Activated CD4-positive, alpha-beta T cell treated with anti-CD3 and anti-CD28 coated beads, Interleukin-10, Interleukin-2, amounts not matched to agents 100 ng/mL and 50 ng/mL, durations not matched to agents 16 hours and 8 hours (primary cell): Measurements from ENCODE around the gene NIM1K.
"Not testable (repeated sequence)": the region's sequence is repeated elsewhere in the genome, so short reads cannot be mapped to it uniquely, and the experiment has no call there.

Experiments
- DNase-seq: peaks from one replicate; pipeline ENCODE4 v3.0.0-alpha.2; 2020

Gene NIM1K

DNA sequence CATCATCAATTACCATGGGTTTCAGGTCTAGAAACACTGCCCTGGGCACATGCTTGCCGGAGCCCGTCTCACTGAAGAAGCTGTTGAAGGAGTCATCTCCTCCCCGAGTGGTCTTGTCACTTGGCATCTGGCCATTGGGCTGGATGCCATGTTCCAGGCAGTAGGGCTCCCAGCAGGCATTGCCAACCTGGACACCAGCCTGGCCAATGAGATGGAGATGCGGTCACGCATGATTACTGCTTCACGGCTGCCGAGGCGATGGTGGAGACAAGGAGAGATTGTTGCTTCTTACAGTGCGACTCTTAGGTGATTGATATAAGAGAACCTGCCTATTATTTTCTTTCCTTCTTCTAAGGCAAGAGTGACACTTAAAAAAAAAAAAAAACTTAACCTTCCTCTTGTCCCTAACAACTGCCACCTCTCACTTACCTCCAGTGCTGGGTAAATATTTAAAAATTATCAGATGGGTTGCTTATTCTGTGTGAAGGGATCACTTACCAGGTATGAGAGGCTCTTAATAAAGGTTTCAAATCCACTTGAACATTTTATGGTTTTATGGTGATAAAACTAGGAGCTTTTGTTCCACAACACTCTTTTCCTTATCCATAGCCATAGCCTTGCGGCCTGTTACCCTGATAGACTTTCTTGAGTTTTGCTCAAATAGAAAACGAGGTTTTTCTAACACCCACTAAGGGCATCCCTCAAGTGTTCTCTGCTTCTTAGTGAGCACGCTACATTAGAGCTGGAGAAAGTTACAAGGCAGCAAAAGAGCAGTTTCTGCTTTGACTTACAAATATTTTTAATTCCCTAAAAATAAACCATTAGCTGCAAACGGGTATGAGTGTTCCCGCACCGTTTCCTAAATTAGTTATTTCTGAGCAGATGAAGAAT is 41.2 kb downstream of the NIM1K start:
- DNase-seq, result no peak

GRCh38 chr5:43233946-43234345 is 41.9 kb downstream of the NIM1K start:
- peak; percentile 51 for DNase-seq

DNA sequence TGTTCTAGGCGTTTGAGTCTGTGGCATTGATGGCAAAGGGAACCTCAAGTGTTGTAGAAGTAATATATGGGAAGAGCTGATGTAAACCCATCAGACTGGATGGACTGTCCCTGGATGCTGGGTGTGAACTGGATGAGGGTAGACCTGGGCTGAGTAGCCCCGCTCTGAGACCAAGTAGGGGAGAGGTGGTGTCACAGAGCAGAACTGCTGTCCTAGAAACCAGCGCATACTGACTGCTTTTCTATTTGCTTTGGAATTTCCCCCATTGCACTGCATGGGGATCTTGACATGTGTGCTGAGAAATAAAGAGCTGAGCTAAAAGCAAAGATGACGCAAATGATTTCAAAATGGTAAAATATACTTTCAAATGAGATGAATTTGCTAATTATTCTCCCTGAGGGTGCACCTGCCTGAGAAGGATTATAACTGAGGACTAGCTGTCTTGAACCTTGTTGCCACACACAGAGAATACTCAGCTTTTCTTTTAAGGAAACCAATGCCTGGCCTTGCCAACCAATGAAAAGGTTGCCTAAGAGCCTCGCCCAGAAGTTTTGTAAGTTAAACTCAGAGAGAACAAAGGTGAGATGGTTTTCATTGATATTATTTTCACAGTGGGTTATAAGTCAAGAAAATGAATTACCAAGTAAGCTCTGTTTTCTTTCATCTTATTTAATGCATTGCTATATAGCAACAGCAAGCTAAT is 44.8 kb downstream of the NIM1K start:
- no peak for DNase-seq

GRCh38 chr5:43242196-43242595 is 50.2 kb downstream of the NIM1K start:
- no peak for DNase-seq

- no peak for DNase-seq
These were observed 51.2 kb downstream of the NIM1K start for GRCh38 chr5:43243270-43243669.

GRCh38 chr5:43244823-43245565 is 53.0 kb downstream of the NIM1K start:
- DNase-seq, result peak; percentile 56

DNA sequence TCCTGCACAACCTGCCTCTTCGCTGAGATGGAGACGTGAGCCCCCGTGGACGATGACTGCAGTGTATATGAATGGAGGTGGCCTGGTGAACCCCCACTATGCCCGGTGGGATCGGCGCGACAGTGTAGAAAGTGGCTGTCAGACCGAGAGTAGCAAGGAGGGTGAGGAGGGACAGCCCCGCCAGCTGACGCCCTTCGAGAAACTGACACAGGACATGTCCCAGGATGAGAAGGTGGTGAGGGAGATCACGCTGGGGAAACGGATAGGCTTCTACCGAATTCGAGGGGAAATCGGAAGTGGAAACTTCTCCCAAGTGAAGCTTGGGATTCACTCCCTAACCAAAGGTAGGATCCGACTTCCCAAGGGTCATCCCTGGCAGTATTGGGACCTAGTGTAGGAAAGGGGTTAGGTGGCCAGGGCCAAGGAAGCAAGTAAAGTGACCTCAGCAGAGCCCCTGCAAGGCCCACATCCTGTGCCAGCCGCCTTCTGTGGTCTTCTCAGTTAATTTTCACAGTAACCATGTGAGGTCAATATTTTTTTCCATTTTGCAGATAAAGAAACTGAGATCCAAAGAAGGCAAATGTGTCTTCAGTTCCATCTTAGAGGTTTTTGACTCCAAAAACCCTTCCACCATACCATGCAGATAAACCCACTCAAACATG is 53.8 kb downstream of the NIM1K start:
- DNase-seq, result no peak

GRCh38 chr5:43251754-43252153 is 59.7 kb downstream of the NIM1K start:
- no peak for DNase-seq

DNA sequence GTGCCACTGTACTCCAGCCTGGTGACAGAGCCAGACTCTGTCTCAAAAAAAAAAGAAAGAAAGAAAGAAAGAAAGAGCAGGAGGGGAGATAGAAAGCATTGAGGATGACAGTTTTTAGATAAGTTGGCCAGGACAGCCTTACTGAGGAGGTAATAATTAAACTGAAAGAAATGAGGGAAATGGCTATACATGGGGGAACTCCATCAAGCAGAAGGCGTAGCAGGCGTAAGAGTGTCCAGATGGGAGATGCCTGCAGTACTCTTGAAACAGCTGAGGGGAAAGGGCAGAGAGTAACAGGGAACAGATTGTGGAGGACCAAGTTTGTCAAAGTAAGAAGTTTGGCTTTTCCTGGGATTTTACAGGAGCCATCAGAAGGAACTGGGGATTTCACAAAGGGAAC is 63.7 kb downstream of the NIM1K start:
- no peak for DNase-seq

DNA sequence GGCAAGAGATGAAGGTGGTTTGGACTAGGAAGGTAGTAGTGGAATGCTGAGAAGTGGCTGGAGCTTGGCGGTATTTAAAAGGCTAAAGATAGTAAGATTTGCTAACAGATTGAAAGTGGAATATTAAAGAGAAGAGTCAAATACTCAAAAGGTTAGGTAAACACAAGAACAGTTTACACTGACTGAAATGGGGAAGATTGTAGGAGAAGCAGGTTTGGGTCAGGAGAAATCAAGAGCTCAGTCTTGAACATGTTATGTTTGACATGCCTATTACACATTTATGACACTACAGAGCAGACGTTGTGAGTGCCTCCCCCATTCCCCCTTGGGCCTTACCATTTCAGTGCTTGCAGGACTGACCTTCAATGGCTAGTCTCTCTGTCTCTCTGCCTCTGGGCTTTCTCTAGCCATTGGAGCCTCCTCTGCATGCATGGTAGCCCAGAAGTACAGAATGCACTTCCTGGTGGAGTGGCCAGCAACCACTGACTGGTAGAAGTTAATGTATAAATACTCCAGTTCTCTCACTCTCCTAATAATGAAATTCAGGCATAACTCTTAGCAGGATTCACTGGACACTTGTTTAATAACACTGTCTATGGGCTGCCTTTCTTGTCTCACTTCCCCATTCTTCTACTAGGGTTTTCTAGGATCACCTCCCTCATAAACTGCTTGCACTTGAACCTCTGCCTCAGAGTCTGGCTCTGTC is 64.4 kb downstream of the NIM1K start:
- DNase-seq, result no peak

GRCh38 chr5:43258116-43258515 is 66.1 kb downstream of the NIM1K start:
- no peak for DNase-seq

DNA sequence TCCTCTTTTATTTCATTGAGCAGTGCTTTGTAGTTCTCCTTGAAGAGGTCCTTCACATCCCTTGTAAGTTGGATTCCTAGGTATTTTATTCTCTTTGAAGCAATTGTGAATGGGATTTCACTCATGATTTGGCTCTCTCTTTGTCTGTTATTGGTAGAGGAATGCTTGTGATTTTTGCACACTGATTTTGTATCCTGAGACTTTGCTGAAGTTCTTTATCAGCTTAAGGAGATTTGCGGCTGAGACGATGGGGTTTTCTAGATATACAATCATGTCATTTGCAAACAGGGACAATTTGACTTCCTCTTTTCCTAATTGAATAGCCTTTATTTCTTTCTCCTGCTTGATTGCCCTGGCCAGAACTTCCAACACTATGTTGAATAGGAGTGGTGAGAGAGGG is 70.2 kb downstream of the NIM1K start:
- DNase-seq, result not testable (repeated sequence)

DNA sequence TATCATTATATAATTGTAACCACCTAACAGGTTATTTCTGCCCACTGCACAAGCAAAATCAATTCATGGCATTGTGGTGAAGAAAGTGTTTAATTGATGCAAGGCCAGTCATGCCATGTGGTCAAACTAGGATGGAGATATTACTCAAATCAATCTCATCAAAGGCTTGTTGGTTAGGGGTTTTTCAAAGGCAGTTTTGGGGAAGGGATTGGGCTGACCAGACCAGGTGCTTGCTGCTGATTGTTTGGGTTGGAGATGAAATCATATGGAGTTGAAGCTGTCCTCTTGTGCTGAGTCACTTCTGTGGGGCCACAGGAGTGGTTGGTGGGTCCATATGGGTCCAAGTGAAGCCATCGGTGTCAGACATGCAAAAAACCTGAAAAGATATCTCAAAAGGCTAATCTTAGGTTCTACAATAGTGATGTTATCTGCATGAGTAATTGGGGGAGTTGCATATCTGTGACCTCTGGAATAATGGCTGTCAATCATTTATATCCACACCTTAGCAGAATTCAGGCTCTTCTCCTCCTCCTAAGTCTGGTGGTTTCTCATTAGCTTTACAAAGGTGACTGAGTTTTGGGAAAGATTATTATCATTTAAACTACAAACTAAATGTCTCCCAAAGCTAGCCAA is 76.3 kb downstream of the NIM1K start:
- DNase-seq, result peak; percentile 18

- no peak for DNase-seq
These were observed 78.6 kb downstream of the NIM1K start for GRCh38 chr5:43270645-43271044.

- no peak for DNase-seq
These were observed 81.5 kb downstream of the NIM1K start for GRCh38 chr5:43273552-43273951.

DNA sequence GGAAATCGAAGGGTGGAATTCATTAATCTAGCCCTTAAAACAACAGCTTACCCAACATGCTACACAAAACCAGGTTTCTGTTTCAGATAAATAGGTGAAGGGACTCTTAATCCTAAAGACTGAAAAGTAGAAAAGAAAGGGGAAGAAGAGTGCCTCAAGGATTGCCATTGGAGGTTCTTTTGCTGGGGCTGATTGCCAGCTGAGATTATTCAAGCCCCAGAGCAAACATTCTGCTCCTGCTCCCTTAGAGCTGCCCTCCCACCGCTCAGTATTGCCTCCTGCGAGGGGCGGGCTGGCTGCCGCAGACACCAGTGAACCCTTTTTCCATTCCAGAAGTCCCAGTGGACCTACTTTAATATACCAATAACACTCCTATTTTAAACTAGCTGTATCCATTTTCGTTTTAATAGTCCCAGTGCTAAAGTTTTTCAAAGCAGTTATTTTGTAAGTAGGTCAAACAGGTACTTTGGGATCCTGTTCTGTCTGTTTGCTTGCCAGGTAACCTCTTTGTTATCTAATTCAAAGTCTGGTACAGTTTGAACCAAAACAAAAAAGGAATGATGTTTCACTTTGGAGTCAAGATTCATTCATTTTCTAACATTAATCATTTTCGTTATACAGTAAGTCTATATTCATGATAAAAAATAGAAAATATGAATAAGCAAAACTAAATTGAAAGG is 82.5 kb downstream of the NIM1K start:
- DNase-seq, result no peak

DNA sequence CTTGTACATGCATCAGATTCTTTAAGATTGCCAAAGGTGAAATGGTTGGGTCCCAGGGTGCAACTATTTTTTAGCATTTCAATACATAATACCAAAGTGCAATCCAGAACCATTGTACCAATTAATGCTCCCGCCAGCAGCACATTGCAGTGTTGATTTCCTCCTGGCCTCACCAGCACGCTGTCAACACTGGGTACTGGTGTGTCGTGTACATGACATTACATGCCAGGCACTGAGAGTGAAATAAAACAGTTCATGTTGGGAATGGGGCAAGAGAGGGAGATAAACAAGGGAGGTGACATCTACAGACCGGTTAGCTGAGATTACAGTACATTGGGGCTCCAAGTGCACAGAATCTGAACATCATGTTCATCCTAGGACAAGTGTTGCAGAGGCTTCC is 83.4 kb downstream of the NIM1K start:
- no peak for DNase-seq

DNA sequence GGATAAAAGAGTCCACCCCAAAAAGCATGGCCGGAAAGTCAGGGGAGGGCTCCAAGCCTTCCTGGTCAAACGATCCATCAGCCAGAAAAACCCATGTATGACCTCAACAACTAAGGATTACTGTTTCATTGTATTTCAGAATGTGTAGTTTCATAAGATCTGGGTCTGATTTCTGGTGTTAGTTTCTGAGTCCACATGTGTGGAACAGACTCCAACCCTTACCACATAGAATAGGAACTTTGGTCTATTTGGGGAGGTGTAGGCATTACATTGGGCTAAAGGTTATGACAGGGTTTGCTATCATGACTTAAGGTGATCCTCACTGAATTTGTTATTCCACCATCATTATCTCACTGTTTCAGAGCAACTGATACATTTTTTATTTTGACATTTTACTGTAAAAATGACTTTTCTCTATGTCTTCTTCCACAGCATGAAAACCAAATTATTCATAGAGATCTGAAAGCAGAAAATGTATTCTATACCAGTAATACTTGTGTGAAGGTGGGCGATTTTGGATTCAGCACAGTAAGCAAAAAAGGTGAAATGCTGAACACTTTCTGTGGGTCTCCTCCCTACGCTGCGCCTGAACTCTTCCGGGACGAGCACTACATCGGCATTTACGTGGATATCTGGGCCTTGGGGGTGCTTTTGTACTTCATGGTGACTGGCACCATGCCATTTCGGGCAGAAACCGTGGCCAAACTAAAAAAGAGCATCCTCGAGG is 87.7 kb downstream of the NIM1K start:
- no peak for DNase-seq

DNA sequence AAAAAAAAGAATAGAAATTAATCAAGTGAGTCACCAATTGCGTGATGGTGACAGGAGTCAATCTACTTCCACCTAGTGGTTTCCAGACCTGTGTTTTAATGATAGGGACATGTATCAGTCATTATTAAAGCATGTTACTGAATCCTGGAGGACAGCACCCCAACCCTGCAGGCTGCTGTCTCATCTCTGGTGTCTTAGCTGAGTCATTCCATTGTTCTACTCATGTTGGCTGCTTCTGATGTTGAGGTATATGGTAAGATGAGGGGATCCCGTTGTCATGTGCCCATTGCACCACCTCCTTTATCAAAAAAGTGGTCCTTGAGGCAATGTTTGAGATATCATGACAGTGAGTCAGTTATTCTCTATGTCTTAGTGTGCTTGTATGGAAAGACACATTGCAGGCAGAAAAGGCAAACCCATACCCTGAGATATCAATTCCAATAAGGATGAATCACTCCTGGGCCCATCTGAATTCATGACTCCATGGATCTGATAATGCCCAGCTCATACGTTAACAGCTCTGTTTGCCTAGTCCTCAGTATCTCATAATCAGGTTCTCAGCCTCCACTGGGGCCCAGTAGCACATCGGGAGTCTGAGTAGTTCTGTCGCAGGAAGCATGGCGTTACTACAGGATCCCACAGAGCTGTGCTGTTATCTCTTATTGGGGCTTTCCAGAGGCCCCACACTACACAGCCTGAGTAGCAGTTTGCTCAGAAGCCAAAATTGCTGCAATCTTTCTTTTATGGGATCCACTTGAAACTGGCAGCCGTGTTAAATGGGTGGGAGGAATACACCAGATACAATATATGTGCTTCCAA is 90.0 kb downstream of the NIM1K start:
- peak; percentile 85 for DNase-seq

GRCh38 chr5:43286623-43287022 is 94.6 kb downstream of the NIM1K start:
- no peak for DNase-seq
